DOHH2 (cell line): ENCODE data around the gene GAB2.
"Not testable (repeated sequence)": the region's sequence is repeated elsewhere in the genome, so short reads cannot be mapped to it uniquely, and the experiment has no call there.

Experiments
- H3F3A ChIP-seq: fragments of 200-600 bp; sonication (generic), shearing (Covaris generic); 2 replicates; pipeline ENCODE4 v1.6.0; 2016; ENCODE audit warnings: antibody characterized with exemption, mild to moderate bottlenecking; ENCODE audit not compliant: control insufficient read depth, insufficient read depth
- H3K27ac ChIP-seq: fragments of 200-600 bp; sonication (generic); 2 replicates; pipeline ENCODE4 v1.5.1; 2014; ENCODE audit warnings: low read depth, mild to moderate bottlenecking, low read length, moderate library complexity
- H3K27me3 ChIP-seq: fragments of 200-600 bp; sonication (generic); 2 replicates; pipeline ENCODE4 v1.6.1; 2014; ENCODE audit warnings: mild to moderate bottlenecking, low read length, mixed read lengths; ENCODE audit not compliant: control insufficient read depth
- H3K36me3 ChIP-seq: fragments of 200-600 bp; sonication (generic); 2 replicates; pipeline ENCODE4 v1.6.1; 2014; ENCODE audit warnings: mild to moderate bottlenecking, low read length, moderate library complexity, mixed read lengths; ENCODE audit not compliant: control insufficient read depth
- H3K4me1 ChIP-seq: fragments of 200-600 bp; sonication (generic); 2 replicates; pipeline ENCODE4 v1.6.1; 2014; ENCODE audit warnings: mild to moderate bottlenecking, low read length, mixed read lengths; ENCODE audit not compliant: control insufficient read depth
- H3K4me2 ChIP-seq: fragments of 200-600 bp; sonication (generic); 2 replicates; pipeline ENCODE4 v1.6.0; 2014; ENCODE audit warnings: mild to moderate bottlenecking, low read length, moderate library complexity
- H3K4me3 ChIP-seq: fragments of 200-600 bp; sonication (generic); 2 replicates; pipeline ENCODE4 v1.5.1; 2014; ENCODE audit warnings: mild to moderate bottlenecking, low read length, mixed read lengths
- H3K79me2 ChIP-seq: fragments of 200-600 bp; sonication (generic); 2 replicates; pipeline ENCODE4 v1.6.1; 2014; ENCODE audit warnings: mild to moderate bottlenecking, low read length, mixed read lengths; ENCODE audit not compliant: control insufficient read depth
- H3K9me2 ChIP-seq: fragments of 200-600 bp; sonication (generic); replicated peaks from 2 replicates; pipeline ENCODE4 v1.6.1; 2014; ENCODE audit warnings: mild to moderate bottlenecking, low read length, mixed read lengths; ENCODE audit not compliant: control insufficient read depth
- H3K9me3 ChIP-seq: fragments of 200-600 bp; sonication (generic); 2 replicates; pipeline ENCODE4 v1.6.1; 2014; ENCODE audit warnings: antibody characterized with exemption, low read length, mixed read lengths; ENCODE audit not compliant: control insufficient read depth, insufficient read depth
- H4K20me1 ChIP-seq: fragments of 200-600 bp; sonication (generic); 2 replicates; pipeline ENCODE4 v1.6.0; 2014; ENCODE audit warnings: low read depth, mild to moderate bottlenecking, antibody characterized with exemption, low read length, moderate library complexity; ENCODE audit not compliant: control insufficient read depth, insufficient read depth
- CTCF ChIP-seq: fragments of 200-600 bp; sonication (generic); IDR thresholded peaks from one replicate; pipeline ENCODE4 v1.5.1; 2014; ENCODE audit warnings: antibody characterized with exemption, mild to moderate bottlenecking, low read depth, low read length; ENCODE audit not compliant: poor library complexity, severe bottlenecking
- EZH2phosphoT487 ChIP-seq: fragments of 200-600 bp; sonication (generic); IDR thresholded peaks from 2 replicates; pipeline ENCODE4 v1.6.1; 2017; ENCODE audit warnings: borderline replicate concordance, mild to moderate bottlenecking, antibody characterized with exemption, low read length, moderate library complexity, mixed read lengths

Gene GAB2

GRCh38 chr11:78224506-78224905, 193.1 kb downstream of the GAB2 start:
- H3K4me2 ChIP-seq: peak overlapping the region; percentile 59
- no peak overlapping the region for H3K27ac ChIP-seq

GRCh38 chr11:78223320-78223954, 194.2 kb downstream of the GAB2 start:
- H3K4me2 ChIP-seq: peak overlapping the region; percentile 59
- H3K9me3 ChIP-seq: no peaks in the 10 kb centered on the region
- H3K4me1 ChIP-seq: peaks cover 41% of the 10 kb centered on the region
- H3K9me2 ChIP-seq: no peaks in the 10 kb centered on the region
- no peaks in the 10 kb centered on the region for H3K36me3 ChIP-seq
- H3K27me3 ChIP-seq: no peaks in the 10 kb centered on the region
- no peaks in the 10 kb centered on the region for H4K20me1 ChIP-seq
- H3K79me2 ChIP-seq: no peaks in the 10 kb centered on the region
- peak overlapping the region; percentile 35 for H3K4me3 ChIP-seq
- no peaks in the 10 kb centered on the region for H3F3A ChIP-seq
- 0 out of 2 replicates have a peak overlapping the region, but pooled peaks have one; percentile 12 for H3K27ac ChIP-seq
- TF ChIP-seq CTCF: no peak
- TF ChIP-seq EZH2phosphoT487: no peak

More at GRCh38 chr11:78224506-78224905, 193.1 kb downstream of the GAB2 start:
- H3K9me3 ChIP-seq: no peaks in the 10 kb centered on the region
- no peaks in the 10 kb centered on the region for H3F3A ChIP-seq
- no peaks in the 10 kb centered on the region for H4K20me1 ChIP-seq
- no peak overlapping the region for H3K4me3 ChIP-seq
- no peak for TF ChIP-seq CTCF
- TF ChIP-seq EZH2phosphoT487: no peak
- H3K36me3 ChIP-seq: no peaks in the 10 kb centered on the region
- H3K79me2 ChIP-seq: no peaks in the 10 kb centered on the region
- no peaks in the 10 kb centered on the region for H3K27me3 ChIP-seq
- H3K4me1 ChIP-seq: peaks cover 45% of the 10 kb centered on the region
- H3K9me2 ChIP-seq: no peaks in the 10 kb centered on the region

- not testable (repeated sequence) for H3K9me3 ChIP-seq, H3K27ac ChIP-seq, H3K4me3 ChIP-seq, H3K36me3 ChIP-seq, H3F3A ChIP-seq, H3K9me2 ChIP-seq, H3K27me3 ChIP-seq, H3K79me2 ChIP-seq, H4K20me1 ChIP-seq
- Histone ChIP-seq H3K4me2 (peak overlapping the region; percentile 59; the same call in 1 of the 2 replicates), H3K4me1 (peaks cover 34% of the 10 kb centered on the region)
These were observed 194.9 kb downstream of the GAB2 start for GRCh38 chr11:78222726-78223125.

GRCh38 chr11:78221396-78222315, 196.0 kb downstream of the GAB2 start:
- Histone ChIP-seq H3K27ac (no peak overlapping the region), H3K9me3 (no peaks in the 10 kb centered on the region), H3K4me3 (no peak overlapping the region), H4K20me1 (no peaks in the 10 kb centered on the region), H3K79me2 (no peaks in the 10 kb centered on the region), H3K27me3 (no peaks in the 10 kb centered on the region), H3K36me3 (no peaks in the 10 kb centered on the region), H3K4me2 (no peak overlapping the region), H3F3A (no peaks in the 10 kb centered on the region), H3K9me2 (no peaks in the 10 kb centered on the region), H3K4me1 (peaks cover 25% of the 10 kb centered on the region)
- TF ChIP-seq EZH2phosphoT487 (no peak), CTCF (no peak)
